AG04450 (cell line): ENCODE data around the gene IQCB1. TPM values are rescaled to one million over a fixed set of nuclear protein-coding genes. Genes with fewer than 3 reads are reported as not detected.

Experiments used
- CTCF ChIA-PET: fragments of 300-600, 350-600 bp; formaldehyde crosslinking; extraction: SDS; loops from one replicate; lab custom pipeline; 2022; ENCODE audit warnings: antibody characterized with exemption, inconsistent platforms; lab: Charles Lee
- POLR2A ChIA-PET: fragments of 350-600 bp; formaldehyde crosslinking; extraction: SDS; loops from one replicate; lab custom pipeline; 2021; ENCODE audit warnings: antibody characterized with exemption, inconsistent platforms; lab: Yijun Ruan, JAX
- DNase-seq: peaks from one replicate; pipeline ENCODE4 v3.0.0-alpha.2; 2011; ENCODE audit warnings: low read depth, low spot score
- H3K27ac ChIP-seq: one replicate; pipeline ENCODE4 v1.5.1; 2012; ENCODE audit warnings: low read depth, low read length, control low read depth
- H3K27me3 ChIP-seq: one replicate; pipeline ENCODE4 v1.6.0; 2012; ENCODE audit warnings: low read length; ENCODE audit not compliant: control insufficient read depth, insufficient read depth
- H3K4me3 ChIP-seq: 2 replicates; pipeline ENCODE4 v1.5.1; 2011; ENCODE audit warnings: mild to moderate bottlenecking, low read depth, low read length, control low read depth
- H3K9me3 ChIP-seq: 2 replicates; pipeline ENCODE4 v1.5.1; 2012; ENCODE audit warnings: low read length; ENCODE audit not compliant: control insufficient read depth, insufficient read depth
- polyA plus RNA-seq: library from polyadenylated mRNA; depleted of rRNA; stranded (reverse); fragments of >200 nt; gene quantifications from 2 replicates; pipeline ENCODE4 v1.2.3, GENCODE V29; 2011
- TF ChIP-seq, protein P1 (sequence below): IDR thresholded peaks from 2 replicates; pipeline ENCODE4 v1.5.1; 2011; ENCODE audit warnings: low read depth, low read length, control low read depth, inconsistent platforms

IQCB1 gene
- polyA plus RNA-seq, 1 experiment, result 19.3 TPM

DNA sequence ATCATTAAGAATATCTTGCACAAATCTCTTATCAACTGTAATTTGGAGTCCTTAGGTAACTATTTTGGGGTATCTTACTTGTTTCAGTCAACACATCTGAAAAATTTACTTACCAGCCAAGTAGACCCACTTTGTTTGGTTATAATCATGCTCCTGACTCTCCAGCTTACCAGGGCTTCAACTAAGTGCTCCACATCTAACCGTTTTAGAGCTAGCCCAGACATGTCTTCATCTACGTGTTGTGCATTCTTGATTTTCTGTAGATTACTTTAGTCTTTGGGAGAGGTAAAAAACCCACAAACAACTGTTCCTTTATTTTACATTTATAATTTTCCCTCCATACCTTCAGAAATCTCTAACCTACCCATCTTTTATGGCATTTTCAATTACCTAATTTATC lies 17.4 kb upstream of the IQCB1 start:
- CTCF ChIA-PET, result no interaction called here
- Histone ChIP-seq H3K9me3 (no peaks in the 10 kb centered on the region), H3K4me3 (no peak overlapping the region), H3K27ac (no peak overlapping the region), H3K27me3 (no peaks in the 10 kb centered on the region)
- POLR2A ChIA-PET, result no interaction called here
- DNase-seq, result no peak
- TF ChIP-seq, protein P1, sequence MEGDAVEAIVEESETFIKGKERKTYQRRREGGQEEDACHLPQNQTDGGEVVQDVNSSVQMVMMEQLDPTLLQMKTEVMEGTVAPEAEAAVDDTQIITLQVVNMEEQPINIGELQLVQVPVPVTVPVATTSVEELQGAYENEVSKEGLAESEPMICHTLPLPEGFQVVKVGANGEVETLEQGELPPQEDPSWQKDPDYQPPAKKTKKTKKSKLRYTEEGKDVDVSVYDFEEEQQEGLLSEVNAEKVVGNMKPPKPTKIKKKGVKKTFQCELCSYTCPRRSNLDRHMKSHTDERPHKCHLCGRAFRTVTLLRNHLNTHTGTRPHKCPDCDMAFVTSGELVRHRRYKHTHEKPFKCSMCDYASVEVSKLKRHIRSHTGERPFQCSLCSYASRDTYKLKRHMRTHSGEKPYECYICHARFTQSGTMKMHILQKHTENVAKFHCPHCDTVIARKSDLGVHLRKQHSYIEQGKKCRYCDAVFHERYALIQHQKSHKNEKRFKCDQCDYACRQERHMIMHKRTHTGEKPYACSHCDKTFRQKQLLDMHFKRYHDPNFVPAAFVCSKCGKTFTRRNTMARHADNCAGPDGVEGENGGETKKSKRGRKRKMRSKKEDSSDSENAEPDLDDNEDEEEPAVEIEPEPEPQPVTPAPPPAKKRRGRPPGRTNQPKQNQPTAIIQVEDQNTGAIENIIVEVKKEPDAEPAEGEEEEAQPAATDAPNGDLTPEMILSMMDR, result no peak

DNA sequence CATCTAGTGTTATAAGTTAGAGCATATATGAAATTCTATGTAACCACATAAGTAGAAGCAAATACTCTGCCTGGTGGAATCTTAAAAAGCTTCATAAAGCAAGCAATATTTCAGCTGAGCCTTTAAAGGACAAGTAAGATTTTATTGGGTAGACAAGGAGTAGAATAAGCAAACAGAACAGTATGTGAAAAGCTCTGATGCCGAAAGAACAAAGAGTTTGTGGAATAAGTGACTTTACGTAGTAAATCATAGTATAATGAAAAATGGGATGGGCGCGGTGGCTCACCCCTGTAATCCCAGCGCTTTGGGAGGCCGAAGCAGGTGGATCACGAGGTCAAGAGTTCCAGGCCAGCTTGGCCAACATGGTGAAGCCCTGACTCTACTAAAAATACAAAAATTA lies 10.0 kb upstream of the IQCB1 start:
- no peak for DNase-seq
- no peaks in the 10 kb centered on the region for H3K27me3 ChIP-seq
- ChIA-PET CTCF (no interaction called here), POLR2A (no interaction called here)
- no peaks in the 10 kb centered on the region; the same call in 1 of the 2 replicates for H3K9me3 ChIP-seq
- H3K27ac ChIP-seq, result no peak overlapping the region
- H3K4me3 ChIP-seq, result no peak overlapping the region
- TF ChIP-seq, protein P1, result no peak

DNA sequence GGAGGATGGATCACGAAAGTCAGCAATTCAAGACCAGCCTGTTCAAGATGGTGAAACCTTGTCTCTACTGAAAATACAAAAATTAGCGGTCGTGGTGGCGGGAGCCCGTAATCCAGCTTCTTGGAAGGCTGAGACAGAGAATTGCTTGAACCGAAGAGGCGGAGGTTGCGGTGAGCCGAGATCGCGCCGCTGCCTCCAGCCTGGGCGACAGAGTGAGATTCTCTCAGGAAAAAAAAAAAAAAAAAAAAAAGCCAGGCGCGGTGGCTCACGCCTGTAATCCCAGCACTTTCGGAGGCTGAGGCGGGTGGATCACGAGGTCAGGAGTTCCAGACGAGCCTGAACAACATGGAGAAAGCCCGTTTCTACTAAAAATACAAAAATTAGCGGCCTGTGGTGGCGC lies 5.1 kb upstream of the IQCB1 start:
- TF ChIP-seq, protein P1, result no peak
- DNase-seq, result no peak
- CTCF ChIA-PET, result no interaction called here
- POLR2A ChIA-PET, result no interaction called here
- Histone ChIP-seq H3K27ac (no peak overlapping the region), H3K27me3 (no peaks in the 10 kb centered on the region), H3K4me3 (no peak overlapping the region), H3K9me3 (no peaks in the 10 kb centered on the region; the same call in 1 of the 2 replicates)

DNA sequence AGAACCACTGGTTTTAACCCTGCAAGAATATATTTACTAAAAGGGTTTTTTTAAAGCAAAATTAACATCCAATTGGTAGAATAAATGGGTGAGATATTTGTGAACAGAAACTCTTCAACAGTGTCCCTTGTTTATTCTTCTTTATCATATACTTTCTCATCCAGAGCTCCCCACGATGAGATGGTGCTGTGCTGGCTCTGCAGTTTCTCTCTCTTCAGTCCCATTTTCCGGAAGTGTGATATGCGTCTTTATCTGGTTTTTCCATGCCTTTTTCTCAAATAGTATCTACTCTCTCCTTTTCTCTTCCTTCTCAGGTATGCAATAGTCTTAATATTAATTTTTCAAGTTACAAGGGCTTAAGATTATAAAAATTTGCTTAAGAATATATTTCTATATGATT lies 1.6 kb upstream of the IQCB1 start:
- H3K9me3 ChIP-seq, result no peaks in the 10 kb centered on the region; the same call in 1 of the 2 replicates
- POLR2A ChIA-PET, result no interaction called here
- CTCF ChIA-PET, result no interaction called here
- no peak for DNase-seq
- H3K27ac ChIP-seq, result no peak overlapping the region
- TF ChIP-seq, protein P1, result no peak
- H3K4me3 ChIP-seq, result no peak overlapping the region
- H3K27me3 ChIP-seq, result no peaks in the 10 kb centered on the region

DNA sequence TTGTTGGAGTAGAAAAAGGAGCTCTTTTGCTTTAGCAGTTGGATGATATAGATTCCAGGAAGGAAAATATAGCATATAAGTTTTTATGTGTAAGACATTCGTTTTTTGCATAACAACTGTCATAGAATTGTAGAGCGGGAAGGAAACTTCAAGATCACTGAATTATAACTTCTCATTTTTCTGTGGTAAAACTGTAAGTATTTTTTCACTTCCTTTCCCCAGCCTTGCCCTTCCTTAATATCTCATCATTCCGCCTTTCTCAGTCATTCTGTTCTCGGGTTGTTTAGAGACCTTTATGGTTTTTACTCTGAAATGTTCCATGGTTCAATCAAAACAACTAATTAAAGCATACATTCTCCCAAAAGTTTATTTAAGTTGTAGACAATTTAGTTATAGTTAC lies 1.2 kb upstream of the IQCB1 start:
- Histone ChIP-seq H3K9me3 (no peaks in the 10 kb centered on the region; the same call in 1 of the 2 replicates), H3K4me3 (no peak overlapping the region), H3K27me3 (no peaks in the 10 kb centered on the region), H3K27ac (no peak overlapping the region)
- DNase-seq, result no peak
- ChIA-PET POLR2A (no interaction called here), CTCF (no interaction called here)
- TF ChIP-seq, protein P1, result no peak
